CD4-positive, alpha-beta T cell (primary cell): Measurements from ENCODE around the gene GAS2L1. TPM values are rescaled to one million over a fixed set of nuclear protein-coding genes. Genes with fewer than 3 reads are reported as not detected.

Source experiments
- ATAC-seq: fragments of 200-7000 bp; cut with Tn5 transposase; one replicate; pipeline ENCODE4 v1.10.0; 2022; ENCODE audit warnings: mild to moderate bottlenecking; ENCODE audit not compliant: poor library complexity
- CTCF ChIA-PET: fragments of 350-600 bp; sonication (Branson Sonifier 250); formaldehyde crosslinking; loops from one replicate; lab custom pipeline; 2021; ENCODE audit warnings: antibody characterized with exemption, inconsistent platforms; lab: Charles Lee
- POLR2A ChIA-PET: fragments of 350-600 bp; sonication (Branson Sonifier 250); formaldehyde crosslinking; loops from one replicate; lab custom pipeline; 2021; ENCODE audit warnings: antibody characterized with exemption, inconsistent platforms; lab: Charles Lee
- DNase-seq, 14 experiments: peaks; one replicate each; pipeline ENCODE4 v3.0.0-alpha.2; 2013 to 2020; ENCODE audit warnings: mixed read lengths in 2 of 14
- H3K27ac ChIP-seq, 2 donors: one replicate each; pipeline versions ENCODE4 v1.5.1 to v1.7.0; 2013; ENCODE audit warnings: low read length in 2 of 2, low read depth in 1 of 2, mild to moderate bottlenecking in 1 of 2
- H3K27me3 ChIP-seq, 2 experiments: 1 replicate in 1 of 2; 2 replicates in 1 of 2; pipeline versions ENCODE4 v1.6.1 to v1.7.0; 2013; ENCODE audit warnings: low read length in 2 of 2, control low read depth in 1 of 2, mild to moderate bottlenecking in 1 of 2, moderate library complexity in 1 of 2; ENCODE audit not compliant: insufficient read depth in 2 of 2, control insufficient read depth in 1 of 2
- H3K36me3 ChIP-seq: one replicate; pipeline ENCODE4 v1.6.1; 2013; ENCODE audit warnings: low read length, control low read depth; ENCODE audit not compliant: insufficient read depth
- H3K4me1 ChIP-seq: one replicate; pipeline ENCODE4 v1.6.1; 2013; ENCODE audit warnings: low read length, control low read depth; ENCODE audit not compliant: insufficient read depth
- H3K4me3 ChIP-seq: one replicate; pipeline ENCODE4 v1.5.1; 2013; ENCODE audit warnings: mild to moderate bottlenecking, low read length, moderate library complexity
- H3K9me3 ChIP-seq, 2 experiments: 1 replicate in 1 of 2; 2 replicates in 1 of 2; pipeline versions ENCODE4 v1.6.1 to v1.7.0; 2013; ENCODE audit warnings: low read length in 2 of 2, mild to moderate bottlenecking in 2 of 2, control low read depth in 1 of 2, moderate library complexity in 1 of 2; ENCODE audit not compliant: control insufficient read depth in 1 of 2, insufficient read depth in 1 of 2
- H3K27ac Mint-ChIP-seq: one replicate; pipeline ENCODE4 v1.8.0; 2020; ENCODE audit warnings: mixed read lengths
- H3K27me3 Mint-ChIP-seq: one replicate; pipeline ENCODE4 v1.8.0; 2021; ENCODE audit warnings: mixed read lengths
- H3K36me3 Mint-ChIP-seq: one replicate; pipeline ENCODE4 v1.8.0; 2021; ENCODE audit warnings: low read depth, mixed read lengths
- H3K4me1 Mint-ChIP-seq: one replicate; pipeline ENCODE4 v1.8.0; 2021; ENCODE audit warnings: low read depth, mixed read lengths
- H3K4me3 Mint-ChIP-seq: one replicate; pipeline ENCODE4 v1.8.0; 2020; ENCODE audit warnings: mild to moderate bottlenecking, mixed read lengths
- H3K9me3 Mint-ChIP-seq: one replicate; pipeline ENCODE4 v1.8.0; 2020; ENCODE audit warnings: mixed read lengths
- intact Hi-C, 2 experiments: fragments of 100-400 bp; cut with DNase I in 1 of 2; cut with micrococcal nuclease in 1 of 2; formaldehyde crosslinking; loops; one replicate each; pipeline versions ENCODE4 v1.15.1 to v1.9.0; 2023 to 2025; cut with DNase I, micrococcal nuclease
- polyA plus RNA-seq, 2 donors: library from polyadenylated mRNA; unstranded; fragments of 120-200 nt; gene quantifications; one replicate each; pipeline ENCODE4 v1.2.1, GENCODE V29; 2013
- total RNA-seq, 174 experiments: library from RNA in 2 of 174; stranded (reverse) in 2 of 174; gene quantifications; one replicate each; pipeline ENCODE4 v1.2.3 and lab custom pipeline; 2021 to 2026
- TF ChIP-seq, protein P1 (sequence below): fragments of 200-600 bp; IDR thresholded peaks from one replicate; pipeline ENCODE4 v1.8.0; 2022; ENCODE audit warnings: antibody characterized with exemption, mild to moderate bottlenecking

The GAS2L1 gene
- total RNA-seq (under 1 TPM; 0.28 to 0.77 TPM), total RNA-seq (lab: John Stamatoyannopoulos, UW) (0.07 to 2.6 (median 0.78) reads per million in 172 experiments)
- 1.7 TPM for polyA plus RNA-seq (2013, experiment 1 of 2)
- 2.2 TPM for polyA plus RNA-seq (2013, experiment 2 of 2)

DNA sequence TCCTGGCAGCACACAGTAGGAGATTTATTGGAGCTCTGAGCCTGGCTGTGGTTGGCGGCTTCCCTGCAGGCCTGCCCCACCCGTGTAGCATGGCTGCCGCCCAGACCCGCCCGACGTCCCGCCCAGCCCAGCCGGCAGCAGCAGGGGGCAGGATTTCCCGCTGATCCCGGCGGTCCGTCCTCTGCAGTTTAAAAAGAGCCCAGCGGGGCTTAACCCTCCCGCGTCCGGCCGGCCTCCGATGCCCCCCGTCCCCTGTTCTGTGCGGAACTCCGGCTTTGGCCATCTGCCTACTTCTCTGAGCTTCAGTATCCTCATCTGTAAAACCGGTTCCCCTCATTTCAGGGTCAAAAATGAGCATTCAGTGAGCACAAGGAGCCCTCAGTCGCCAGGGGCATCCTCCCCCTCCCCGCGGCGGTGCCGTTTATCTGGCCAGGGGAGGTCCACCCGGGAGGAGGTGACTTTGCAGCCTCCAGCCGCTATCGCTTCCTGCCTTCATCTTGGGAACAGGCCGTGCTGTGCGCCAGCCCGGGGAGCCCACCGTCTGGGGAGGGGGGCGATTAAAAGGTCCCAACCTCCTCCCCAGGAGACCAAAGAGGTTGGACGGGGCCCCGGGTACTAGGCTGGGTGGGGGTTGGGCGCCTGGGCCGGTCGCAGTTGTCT, at the start of gene GAS2L1:
Gene GAS2L1 (plus strand): TSS at position 476 of the 660 bp plus-strand sequence. CDS start 1,456 bp downstream, outside the sequence.
- Histone ChIP-seq H3K27ac (no peak within 1 kb of the TSS), H3K4me3 (peak within 1 kb of the TSS; percentile 65), H3K4me1 (peaks cover 50% of the 10 kb centered on the region), H3K9me3 (peaks cover 0 to 4% of the 10 kb centered on the region in 2 experiments), H3K27me3 (peaks cover 12 to 15% of the 10 kb centered on the region in 2 experiments), H3K36me3 (no peaks in the 10 kb centered on the region)
- H3K9me3 Mint-ChIP-seq, result no peaks in the 10 kb centered on the region
- peak within 1 kb of the TSS; percentile 85 for H3K4me3 Mint-ChIP-seq
- POLR2A ChIA-PET, result interaction anchor here (2.3 kb wide), 1 partner anchor 38 kb away, joined by 7 read pairs; the partner anchor contains the start of gene EWSR1
- peaks cover 6% of the 10 kb centered on the region for H3K36me3 Mint-ChIP-seq
- peak; percentile 51 for ATAC-seq
- peaks cover 12% of the 10 kb centered on the region for H3K4me1 Mint-ChIP-seq
- intact Hi-C loops, result loop anchor here in 1 of 2 experiments (2.0 kb wide), 1 partner anchor 82 kb away; the partner anchor contains the start of gene AP1B1
- peaks cover 20% of the 10 kb centered on the region for H3K27me3 Mint-ChIP-seq
- peak in 9 of 14 experiments; percentile 13 to 67 (median 44) for DNase-seq
- no peak within 1 kb of the TSS for H3K27ac Mint-ChIP-seq
- CTCF ChIA-PET, result no interaction called here
- TF ChIP-seq, protein P1, sequence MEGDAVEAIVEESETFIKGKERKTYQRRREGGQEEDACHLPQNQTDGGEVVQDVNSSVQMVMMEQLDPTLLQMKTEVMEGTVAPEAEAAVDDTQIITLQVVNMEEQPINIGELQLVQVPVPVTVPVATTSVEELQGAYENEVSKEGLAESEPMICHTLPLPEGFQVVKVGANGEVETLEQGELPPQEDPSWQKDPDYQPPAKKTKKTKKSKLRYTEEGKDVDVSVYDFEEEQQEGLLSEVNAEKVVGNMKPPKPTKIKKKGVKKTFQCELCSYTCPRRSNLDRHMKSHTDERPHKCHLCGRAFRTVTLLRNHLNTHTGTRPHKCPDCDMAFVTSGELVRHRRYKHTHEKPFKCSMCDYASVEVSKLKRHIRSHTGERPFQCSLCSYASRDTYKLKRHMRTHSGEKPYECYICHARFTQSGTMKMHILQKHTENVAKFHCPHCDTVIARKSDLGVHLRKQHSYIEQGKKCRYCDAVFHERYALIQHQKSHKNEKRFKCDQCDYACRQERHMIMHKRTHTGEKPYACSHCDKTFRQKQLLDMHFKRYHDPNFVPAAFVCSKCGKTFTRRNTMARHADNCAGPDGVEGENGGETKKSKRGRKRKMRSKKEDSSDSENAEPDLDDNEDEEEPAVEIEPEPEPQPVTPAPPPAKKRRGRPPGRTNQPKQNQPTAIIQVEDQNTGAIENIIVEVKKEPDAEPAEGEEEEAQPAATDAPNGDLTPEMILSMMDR, result no peak

DNA sequence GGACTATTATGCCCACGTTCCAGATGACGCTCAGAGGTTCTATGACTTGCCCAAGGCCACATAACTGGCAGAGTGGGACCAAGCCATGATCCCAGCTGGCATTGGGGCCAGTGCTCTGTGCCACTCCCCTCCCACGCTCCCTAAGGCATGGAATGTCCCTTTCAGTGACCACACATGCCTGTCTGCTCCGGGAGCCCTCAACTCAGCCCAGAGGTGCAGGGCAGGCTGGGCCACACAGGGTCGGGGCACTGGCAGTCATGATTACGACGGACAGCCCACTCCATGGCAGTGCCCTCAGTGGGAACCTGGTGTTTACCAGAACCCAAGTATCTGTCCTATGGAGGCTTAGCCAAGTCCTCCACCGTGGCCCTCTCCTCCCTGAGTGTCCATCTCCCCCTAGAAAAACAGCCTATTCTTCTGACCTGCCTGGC, 48.7 kb upstream of the GAS2L1 start:
- no peak for ATAC-seq
- no peak overlapping the region for H3K27ac ChIP-seq
- H3K9me3 Mint-ChIP-seq, result no peaks in the 10 kb centered on the region
- ChIA-PET CTCF (interaction anchor here (1.3 kb wide), 1 partner anchor 12 kb away, joined by 3 read pairs; no protein-coding TSS in a partner anchor), POLR2A (no interaction called here)
- H3K36me3 ChIP-seq, result peaks cover 2% of the 10 kb centered on the region
- intact Hi-C loops, result no loop called here
- H3K4me3 Mint-ChIP-seq, result no peak overlapping the region
- no peaks in the 10 kb centered on the region for H3K27me3 Mint-ChIP-seq
- no peaks in the 10 kb centered on the region for H3K4me1 ChIP-seq
- no peak overlapping the region for H3K4me3 ChIP-seq
- peaks cover 0 to 7% of the 10 kb centered on the region in 2 experiments for H3K9me3 ChIP-seq
- no peaks in the 10 kb centered on the region for H3K27me3 ChIP-seq
- no peaks in the 10 kb centered on the region for H3K4me1 Mint-ChIP-seq
- no peaks in the 10 kb centered on the region for H3K36me3 Mint-ChIP-seq
- TF ChIP-seq, protein P1, result no peak
- DNase-seq, result no peak
- H3K27ac Mint-ChIP-seq, result no peak overlapping the region

GRCh38 chr22:29258407-29259252, 47.8 kb upstream of the GAS2L1 start:
- DNase-seq, result no peak
- H3K27me3 Mint-ChIP-seq, result no peaks in the 10 kb centered on the region
- TF ChIP-seq, protein P1, result no peak
- no peaks in the 10 kb centered on the region for H3K9me3 Mint-ChIP-seq
- H3K27ac Mint-ChIP-seq, result no peak overlapping the region
- Histone ChIP-seq H3K27ac (no peak overlapping the region), H3K4me3 (no peak overlapping the region), H3K27me3 (no peaks in the 10 kb centered on the region), H3K9me3 (peaks cover 0 to 7% of the 10 kb centered on the region in 2 experiments), H3K36me3 (peaks cover 2% of the 10 kb centered on the region), H3K4me1 (no peaks in the 10 kb centered on the region)
- no peak for ATAC-seq
- H3K4me3 Mint-ChIP-seq, result no peak overlapping the region
- intact Hi-C loops, result no loop called here
- H3K4me1 Mint-ChIP-seq, result no peaks in the 10 kb centered on the region
- CTCF ChIA-PET, result no interaction called here
- POLR2A ChIA-PET, result no interaction called here
- no peaks in the 10 kb centered on the region for H3K36me3 Mint-ChIP-seq
